GM19452 (cell line): ENCODE data around the gene PCDH7.

Experiments used
- ATAC-seq: cut with Tn5 transposase; IDR thresholded peaks from one replicate; pipeline ENCODE4 v1.9.1; 2021; ENCODE audit not compliant: unreplicated experiment

PCDH7 gene

GRCh38 chr4:30776921-30777415 lies 56.8 kb downstream of the PCDH7 start:
- ATAC-seq = no peak
